KMS-11 (cell line): ENCODE measurements around the gene RBM4B.

Experiments
- H2AFZ ChIP-seq: fragments of 200-600 bp; sonication (generic); 2 replicates; pipeline ENCODE4 v1.6.1; 2016; ENCODE audit warnings: antibody characterized with exemption, mixed run types, low read depth
- H3K27ac ChIP-seq: fragments of 200-600 bp; sonication (generic); 2 replicates; pipeline ENCODE4 v1.6.1; 2016; ENCODE audit warnings: mild to moderate bottlenecking, mixed run types
- H3K27me3 ChIP-seq: fragments of 200-600 bp; sonication (generic); 2 replicates; pipeline ENCODE4 v1.6.1; 2017; ENCODE audit warnings: mild to moderate bottlenecking, low read depth, mixed run types, moderate library complexity; ENCODE audit not compliant: insufficient read depth
- H3K36me3 ChIP-seq: fragments of 200-600 bp; sonication (generic); 2 replicates; pipeline ENCODE4 v1.6.1; 2017; ENCODE audit warnings: mild to moderate bottlenecking, mixed run types; ENCODE audit not compliant: insufficient read depth
- H3K4me1 ChIP-seq: fragments of 200-600 bp; sonication (generic); 2 replicates; pipeline ENCODE4 v1.6.1; 2016; ENCODE audit warnings: mild to moderate bottlenecking, low read depth, mixed run types; ENCODE audit not compliant: poor library complexity, severe bottlenecking
- H3K4me2 ChIP-seq: fragments of 200-600 bp; sonication (generic); 2 replicates; pipeline ENCODE4 v1.7.0; 2016; ENCODE audit warnings: mild to moderate bottlenecking, mixed run types
- H3K4me3 ChIP-seq: fragments of 200-600 bp; sonication (generic); IDR thresholded peaks from 2 replicates; pipeline ENCODE4 v1.6.1; 2017; ENCODE audit warnings: low read depth, low read length, mixed read lengths; ENCODE audit not compliant: insufficient read depth
- H3K79me2 ChIP-seq: fragments of 200-600 bp; sonication (generic); 2 replicates; pipeline ENCODE4 v1.6.1; 2016; ENCODE audit warnings: low read depth, mixed run types; ENCODE audit not compliant: insufficient read depth
- H3K9ac ChIP-seq: fragments of 200-600 bp; sonication (generic); 2 replicates; pipeline ENCODE4 v1.6.1; 2016; ENCODE audit warnings: mild to moderate bottlenecking, mixed run types
- H4K20me1 ChIP-seq: fragments of 200-600 bp; sonication (generic); 2 replicates; pipeline ENCODE4 v1.6.1; 2016; ENCODE audit warnings: mild to moderate bottlenecking, mixed run types; ENCODE audit not compliant: insufficient read depth
- TF ChIP-seq, protein P1 (sequence below): fragments of 200-600 bp; sonication (generic); conservative IDR thresholded peaks from 2 replicates; pipeline ENCODE4 v1.6.1; 2017; ENCODE audit warnings: low read depth, mild to moderate bottlenecking, antibody characterized with exemption, low read length, moderate library complexity, mixed read lengths

RBM4B gene

DNA sequence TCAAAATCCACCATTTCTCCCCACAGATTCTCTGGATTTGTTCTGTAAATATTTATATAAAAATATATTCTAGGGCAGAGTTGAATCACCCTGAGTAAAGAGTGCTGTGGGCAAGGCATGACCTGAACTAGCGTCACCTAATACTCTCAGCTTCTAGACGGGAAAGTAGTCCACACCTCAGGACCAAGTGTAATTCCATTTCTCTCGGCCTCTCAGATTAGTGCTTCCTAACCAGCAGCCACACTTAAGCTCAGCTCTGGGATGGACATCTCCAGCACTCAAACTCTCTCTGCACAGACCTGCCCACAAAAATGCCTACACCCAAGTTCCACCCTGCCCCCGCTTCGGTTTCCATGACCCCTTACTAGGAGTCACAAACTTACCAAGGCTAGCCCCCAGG is 46.0 kb upstream of the RBM4B start:
- Histone ChIP-seq H4K20me1 (no peaks in the 10 kb centered on the region), H3K27me3 (peaks cover 20% of the 10 kb centered on the region), H3K4me2 (no peak overlapping the region), H3K36me3 (no peaks in the 10 kb centered on the region), H3K4me1 (no peaks in the 10 kb centered on the region), H2AFZ (no peak overlapping the region), H3K79me2 (no peaks in the 10 kb centered on the region), H3K4me3 (no peak overlapping the region), H3K9ac (no peak overlapping the region), H3K27ac (no peak overlapping the region)
- TF ChIP-seq, protein P1, sequence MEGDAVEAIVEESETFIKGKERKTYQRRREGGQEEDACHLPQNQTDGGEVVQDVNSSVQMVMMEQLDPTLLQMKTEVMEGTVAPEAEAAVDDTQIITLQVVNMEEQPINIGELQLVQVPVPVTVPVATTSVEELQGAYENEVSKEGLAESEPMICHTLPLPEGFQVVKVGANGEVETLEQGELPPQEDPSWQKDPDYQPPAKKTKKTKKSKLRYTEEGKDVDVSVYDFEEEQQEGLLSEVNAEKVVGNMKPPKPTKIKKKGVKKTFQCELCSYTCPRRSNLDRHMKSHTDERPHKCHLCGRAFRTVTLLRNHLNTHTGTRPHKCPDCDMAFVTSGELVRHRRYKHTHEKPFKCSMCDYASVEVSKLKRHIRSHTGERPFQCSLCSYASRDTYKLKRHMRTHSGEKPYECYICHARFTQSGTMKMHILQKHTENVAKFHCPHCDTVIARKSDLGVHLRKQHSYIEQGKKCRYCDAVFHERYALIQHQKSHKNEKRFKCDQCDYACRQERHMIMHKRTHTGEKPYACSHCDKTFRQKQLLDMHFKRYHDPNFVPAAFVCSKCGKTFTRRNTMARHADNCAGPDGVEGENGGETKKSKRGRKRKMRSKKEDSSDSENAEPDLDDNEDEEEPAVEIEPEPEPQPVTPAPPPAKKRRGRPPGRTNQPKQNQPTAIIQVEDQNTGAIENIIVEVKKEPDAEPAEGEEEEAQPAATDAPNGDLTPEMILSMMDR: no peak

DNA sequence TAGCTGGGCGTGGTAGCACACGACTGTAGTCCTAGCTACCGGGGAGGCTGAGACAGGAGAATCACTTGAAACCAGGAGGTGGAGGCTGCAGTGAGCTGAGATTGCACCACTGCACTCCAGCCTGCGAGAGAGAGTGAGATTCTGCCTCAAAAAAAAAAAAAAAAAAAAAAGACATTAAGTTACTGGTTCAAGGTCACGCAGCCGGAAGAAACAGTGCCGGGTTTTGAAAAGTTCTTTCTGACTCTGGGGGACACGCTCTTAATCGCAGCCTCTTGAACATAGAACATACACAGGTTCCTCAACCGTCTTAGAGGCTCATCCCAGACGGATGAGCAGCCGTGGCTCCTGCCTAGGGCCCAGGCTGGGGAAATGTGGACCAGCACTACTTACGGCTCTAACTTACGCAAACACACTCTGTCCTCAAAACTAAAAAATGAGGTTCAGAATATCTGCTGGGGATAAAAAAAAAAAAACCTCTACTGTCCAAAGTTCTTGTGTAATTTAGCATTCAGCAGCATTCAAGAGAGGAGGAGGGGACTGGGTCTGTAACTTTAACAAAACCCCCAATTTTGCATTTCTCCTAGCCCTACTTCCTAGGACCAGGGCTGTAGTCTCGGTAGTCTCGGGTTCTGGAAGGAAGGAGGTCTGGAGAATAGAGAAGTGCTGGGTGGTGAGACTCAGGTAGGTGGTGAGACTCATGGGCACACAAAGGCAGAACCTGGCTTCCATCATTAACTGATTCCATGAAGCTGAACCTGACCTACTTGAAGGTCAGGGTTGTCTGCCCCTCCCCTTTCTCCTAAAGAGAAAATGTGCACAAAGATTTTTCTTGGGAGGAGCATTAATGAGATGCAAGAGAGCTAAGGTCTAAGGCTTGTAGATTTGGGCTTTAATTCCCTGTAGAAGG is 45.3 kb upstream of the RBM4B start:
- no peaks in the 10 kb centered on the region for H3K79me2 ChIP-seq
- H3K36me3 ChIP-seq: no peaks in the 10 kb centered on the region
- peaks cover 17% of the 10 kb centered on the region; the same call in 1 of the 2 replicates for H3K27me3 ChIP-seq
- TF ChIP-seq, protein P1: no peak
- H3K9ac ChIP-seq: no peak overlapping the region
- H3K4me1 ChIP-seq: no peaks in the 10 kb centered on the region
- no peak overlapping the region for H3K4me3 ChIP-seq
- H3K27ac ChIP-seq: no peak overlapping the region
- no peak overlapping the region for H3K4me2 ChIP-seq
- no peak overlapping the region for H2AFZ ChIP-seq
- no peaks in the 10 kb centered on the region for H4K20me1 ChIP-seq

DNA sequence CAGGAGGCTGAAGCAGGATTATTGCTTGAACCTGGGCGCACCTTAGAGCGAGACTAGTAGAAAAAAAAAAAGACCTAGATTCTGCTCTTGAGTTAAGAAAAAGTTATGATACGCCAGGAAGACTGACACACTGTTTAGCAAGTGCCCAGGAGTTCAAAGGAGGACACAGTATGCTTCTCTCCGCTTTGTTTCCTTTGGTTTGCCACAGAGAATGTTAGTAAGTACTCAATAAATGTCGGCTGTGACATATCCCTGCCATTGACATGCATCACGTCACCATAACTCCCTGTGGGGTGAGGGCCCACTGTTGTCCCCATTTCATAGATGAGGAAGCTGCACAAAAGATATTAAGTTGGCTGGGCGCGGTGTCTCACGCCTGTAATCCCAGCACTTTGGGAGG is 44.3 kb upstream of the RBM4B start:
- Histone ChIP-seq H3K4me1 (no peaks in the 10 kb centered on the region), H3K9ac (no peak overlapping the region), H3K36me3 (no peaks in the 10 kb centered on the region), H3K4me2 (no peak overlapping the region), H4K20me1 (no peaks in the 10 kb centered on the region), H3K27me3 (peaks cover 11% of the 10 kb centered on the region; the same call in 1 of the 2 replicates), H2AFZ (no peak overlapping the region), H3K79me2 (no peaks in the 10 kb centered on the region), H3K4me3 (no peak overlapping the region), H3K27ac (no peak overlapping the region)
- TF ChIP-seq, protein P1: no peak

DNA sequence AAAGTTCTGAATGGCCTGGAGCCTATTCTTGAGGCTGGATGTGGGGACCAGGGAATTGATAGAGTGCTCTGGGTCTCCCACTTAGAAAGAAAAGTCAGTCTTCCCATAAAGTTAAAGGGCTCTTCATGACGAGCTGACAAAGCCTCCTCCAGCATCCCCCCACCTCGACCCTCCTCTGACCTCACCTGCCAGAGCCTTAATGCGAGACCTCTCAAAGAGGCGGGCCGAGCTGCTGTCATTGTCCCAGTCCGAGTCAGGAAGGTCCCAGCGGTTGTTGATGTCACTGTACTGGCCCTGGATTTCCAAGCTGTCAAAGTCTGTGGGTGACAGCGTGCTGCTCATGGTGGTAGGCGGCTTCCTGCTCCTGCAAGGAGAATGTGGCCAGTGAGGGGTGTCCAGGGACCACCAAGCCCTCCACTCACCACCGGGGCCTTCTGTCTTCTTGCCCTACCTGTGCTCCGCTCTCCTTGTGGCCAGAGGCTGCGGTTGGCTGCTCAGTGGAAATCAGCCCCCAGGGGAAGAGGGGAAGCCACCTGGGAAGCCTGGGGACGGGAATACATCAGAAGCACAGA is 43.3 kb upstream of the RBM4B start:
- H3K36me3 ChIP-seq: no peaks in the 10 kb centered on the region
- H3K27ac ChIP-seq: no peak overlapping the region
- H4K20me1 ChIP-seq: no peaks in the 10 kb centered on the region
- H3K4me2 ChIP-seq: no peak overlapping the region
- H3K27me3 ChIP-seq: peaks cover 2% of the 10 kb centered on the region; the same call in 1 of the 2 replicates
- no peak overlapping the region for H3K9ac ChIP-seq
- H3K79me2 ChIP-seq: no peaks in the 10 kb centered on the region
- no peaks in the 10 kb centered on the region for H3K4me1 ChIP-seq
- no peak overlapping the region for H3K4me3 ChIP-seq
- no peak overlapping the region for H2AFZ ChIP-seq
- TF ChIP-seq, protein P1: no peak
